Measurements from ENCODE around the gene DPYD.

DPYD gene

DNA sequence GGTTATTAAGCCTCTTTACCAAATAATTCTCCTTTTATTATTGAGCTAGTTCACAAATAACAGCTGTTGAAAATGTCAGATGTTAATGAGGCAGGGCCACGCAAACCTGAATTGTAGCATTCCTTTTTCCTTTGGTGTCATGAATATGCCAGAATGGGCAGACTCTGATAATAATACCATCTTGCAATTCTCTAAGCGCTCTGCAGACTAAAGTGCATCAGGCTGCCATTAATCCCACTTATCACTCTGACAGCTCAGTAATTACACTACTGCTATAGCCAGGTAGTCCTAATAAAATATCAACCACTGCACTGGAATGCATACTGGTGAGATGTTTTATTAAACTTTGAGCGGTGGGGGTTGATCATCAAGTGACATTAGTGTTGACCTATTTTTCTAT lies 177.7 kb downstream of the DPYD start:
- no peak for TF ChIP-seq EZH2phosphoT487 (conservative IDR thresholded peaks at IDR 0.05; ENCODE audit: low read length)
- TF ChIP-seq, protein P1, sequence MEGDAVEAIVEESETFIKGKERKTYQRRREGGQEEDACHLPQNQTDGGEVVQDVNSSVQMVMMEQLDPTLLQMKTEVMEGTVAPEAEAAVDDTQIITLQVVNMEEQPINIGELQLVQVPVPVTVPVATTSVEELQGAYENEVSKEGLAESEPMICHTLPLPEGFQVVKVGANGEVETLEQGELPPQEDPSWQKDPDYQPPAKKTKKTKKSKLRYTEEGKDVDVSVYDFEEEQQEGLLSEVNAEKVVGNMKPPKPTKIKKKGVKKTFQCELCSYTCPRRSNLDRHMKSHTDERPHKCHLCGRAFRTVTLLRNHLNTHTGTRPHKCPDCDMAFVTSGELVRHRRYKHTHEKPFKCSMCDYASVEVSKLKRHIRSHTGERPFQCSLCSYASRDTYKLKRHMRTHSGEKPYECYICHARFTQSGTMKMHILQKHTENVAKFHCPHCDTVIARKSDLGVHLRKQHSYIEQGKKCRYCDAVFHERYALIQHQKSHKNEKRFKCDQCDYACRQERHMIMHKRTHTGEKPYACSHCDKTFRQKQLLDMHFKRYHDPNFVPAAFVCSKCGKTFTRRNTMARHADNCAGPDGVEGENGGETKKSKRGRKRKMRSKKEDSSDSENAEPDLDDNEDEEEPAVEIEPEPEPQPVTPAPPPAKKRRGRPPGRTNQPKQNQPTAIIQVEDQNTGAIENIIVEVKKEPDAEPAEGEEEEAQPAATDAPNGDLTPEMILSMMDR (IDR thresholded peaks at IDR 0.05; ENCODE audit: insufficient read depth, low read length, poor library complexity, severe bottlenecking) = no peak
- H3K27ac ChIP-seq (ENCODE audit: low read depth, low read length) = no peak overlapping the region
- no peaks in the 10 kb centered on the region for H4K20me1 ChIP-seq (ENCODE audit: low read depth, low read length)

DNA sequence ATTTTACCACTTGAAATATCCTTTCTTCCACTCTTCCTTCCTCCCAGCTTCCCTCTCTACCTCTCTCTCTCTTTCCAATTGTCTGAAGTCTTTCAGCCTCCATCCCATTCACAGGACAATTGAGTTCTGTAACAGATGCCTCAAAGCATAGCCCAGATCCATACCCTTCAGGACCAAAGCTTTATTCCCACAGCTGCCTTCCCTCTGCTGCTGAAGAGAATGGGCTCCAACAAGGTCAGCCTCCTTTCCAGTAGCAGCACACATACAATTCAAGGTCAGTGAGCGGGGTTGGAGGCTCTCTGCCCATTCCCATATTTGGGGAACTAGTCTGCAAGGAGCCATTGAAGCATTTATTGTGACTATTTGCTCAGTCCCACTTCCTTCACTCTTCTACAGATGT lies 179.9 kb downstream of the DPYD start:
- TF ChIP-seq, protein P1 (IDR thresholded peaks at IDR 0.05; ENCODE audit: insufficient read depth, low read length, poor library complexity, severe bottlenecking) = no peak
- no peak for TF ChIP-seq EZH2phosphoT487 (conservative IDR thresholded peaks at IDR 0.05; ENCODE audit: low read length)
- Histone ChIP-seq H3K27ac (ENCODE audit: low read depth, low read length) (no peak overlapping the region), H3F3A (ENCODE audit: insufficient read depth) (no peaks in the 10 kb centered on the region), H3K9me3 (ENCODE audit: insufficient read depth, low read length) (no peaks in the 10 kb centered on the region), H3K36me3 (ENCODE audit: low read length) (no peaks in the 10 kb centered on the region), H3K4me3 (ENCODE audit: insufficient read depth, low read length, poor library complexity, severe bottlenecking) (no peak overlapping the region), H3K4me2 (ENCODE audit: low read depth, low read length, poor library complexity, severe bottlenecking) (no peak overlapping the region), H3K9me2 (replicated peaks; ENCODE audit: insufficient read depth, low read length) (no peaks in the 10 kb centered on the region), H3K79me2 (ENCODE audit: insufficient read depth, low read length) (no peaks in the 10 kb centered on the region), H4K20me1 (ENCODE audit: low read depth, low read length) (no peaks in the 10 kb centered on the region), H3K27me3 (ENCODE audit: low read length) (no peaks in the 10 kb centered on the region), H2AFZ (ENCODE audit: low read depth, low read length, severe bottlenecking) (no peak overlapping the region), H3K9ac (ENCODE audit: low read length) (no peak overlapping the region)

More for the DNA sequence above, 177.7 kb downstream of the DPYD start:
- Histone ChIP-seq H3K4me3 (ENCODE audit: insufficient read depth, low read length, poor library complexity, severe bottlenecking) (no peak overlapping the region), H3K9me2 (replicated peaks; ENCODE audit: insufficient read depth, low read length) (no peaks in the 10 kb centered on the region), H3K79me2 (ENCODE audit: insufficient read depth, low read length) (no peaks in the 10 kb centered on the region), H3K27me3 (ENCODE audit: low read length) (no peaks in the 10 kb centered on the region), H3K4me2 (ENCODE audit: low read depth, low read length, poor library complexity, severe bottlenecking) (no peak overlapping the region), H3K9ac (ENCODE audit: low read length) (no peak overlapping the region), H3K36me3 (ENCODE audit: low read length) (no peaks in the 10 kb centered on the region), H2AFZ (ENCODE audit: low read depth, low read length, severe bottlenecking) (no peak overlapping the region), H3F3A (ENCODE audit: insufficient read depth) (no peaks in the 10 kb centered on the region), H3K9me3 (ENCODE audit: insufficient read depth, low read length) (no peaks in the 10 kb centered on the region)

DNA sequence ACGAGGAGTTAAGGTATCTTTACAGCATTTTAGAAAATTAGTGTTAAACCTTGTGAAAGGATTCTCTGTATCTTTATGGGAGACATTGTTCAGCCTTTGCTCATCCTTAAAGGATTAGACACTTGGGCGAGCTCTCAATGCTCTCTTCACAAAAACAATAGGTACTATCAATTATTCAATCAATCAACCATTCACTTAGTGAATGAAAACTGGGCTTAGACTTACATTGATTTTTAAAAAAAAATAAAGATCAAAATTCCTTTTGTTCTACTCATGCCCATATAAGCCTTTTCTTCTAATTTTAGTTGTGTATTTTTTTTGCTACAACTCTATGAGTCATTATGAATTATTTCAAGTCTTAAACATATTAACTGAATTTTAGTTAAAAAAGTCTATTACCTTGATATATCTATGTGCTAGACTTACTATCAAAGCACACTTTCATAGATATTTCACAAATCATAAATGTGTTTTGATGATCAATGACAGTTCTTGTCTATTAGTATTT lies 181.2 kb downstream of the DPYD start:
- Histone ChIP-seq H3K27me3 (ENCODE audit: low read length) (no peaks in the 10 kb centered on the region), H2AFZ (ENCODE audit: low read depth, low read length, severe bottlenecking) (no peak overlapping the region), H3K36me3 (ENCODE audit: low read length) (no peaks in the 10 kb centered on the region), H4K20me1 (ENCODE audit: low read depth, low read length) (no peaks in the 10 kb centered on the region), H3K9me3 (ENCODE audit: insufficient read depth, low read length) (no peaks in the 10 kb centered on the region), H3K4me3 (ENCODE audit: insufficient read depth, low read length, poor library complexity, severe bottlenecking) (no peak overlapping the region), H3K27ac (ENCODE audit: low read depth, low read length) (no peak overlapping the region), H3K9me2 (replicated peaks; ENCODE audit: insufficient read depth, low read length) (no peaks in the 10 kb centered on the region), H3K4me2 (ENCODE audit: low read depth, low read length, poor library complexity, severe bottlenecking) (no peak overlapping the region), H3K9ac (ENCODE audit: low read length) (no peak overlapping the region), H3K79me2 (ENCODE audit: insufficient read depth, low read length) (no peaks in the 10 kb centered on the region), H3F3A (ENCODE audit: insufficient read depth) (no peaks in the 10 kb centered on the region)
- TF ChIP-seq EZH2phosphoT487 (conservative IDR thresholded peaks at IDR 0.05; ENCODE audit: low read length) = no peak
- TF ChIP-seq, protein P1 (IDR thresholded peaks at IDR 0.05; ENCODE audit: insufficient read depth, low read length, poor library complexity, severe bottlenecking) = no peak

Data from SU-DHL-6 (cell line).